ENCODE data around the gene MMP2.

GRCh38 chr16:55482056-55482455 lies 3.1 kb downstream of the MMP2 start:
- TF ChIP-seq CTCF (conservative IDR thresholded peaks at IDR 0.05 in 1 of 2, IDR thresholded peaks at IDR 0.05 in 1 of 2; ENCODE audit: low read depth in 1 of 2, low read length in 2 of 2) (no peak), EZH2 (IDR thresholded peaks at IDR 0.05; ENCODE audit: low read length, missing control alignments) (no peak)

All from fibroblast of lung (primary cell).